DOHH2 (cell line): ENCODE data around the gene DIRAS2.

Experiments
- CTCF ChIP-seq: fragments of 200-600 bp; sonication (generic); IDR thresholded peaks from one replicate; pipeline ENCODE4 v1.5.1; 2014; ENCODE audit warnings: antibody characterized with exemption, mild to moderate bottlenecking, low read depth, low read length; ENCODE audit not compliant: poor library complexity, severe bottlenecking
- EZH2phosphoT487 ChIP-seq: fragments of 200-600 bp; sonication (generic); IDR thresholded peaks from 2 replicates; pipeline ENCODE4 v1.6.1; 2017; ENCODE audit warnings: borderline replicate concordance, mild to moderate bottlenecking, antibody characterized with exemption, low read length, moderate library complexity, mixed read lengths

GRCh38 chr9:90579181-90579580, 63.4 kb downstream of the DIRAS2 start:
- no peak for TF ChIP-seq CTCF
- no peak for TF ChIP-seq EZH2phosphoT487
